K562 (cell line): ENCODE measurements around the gene ZNF296. TPM values are rescaled to one million over a fixed set of nuclear protein-coding genes. Genes with fewer than 3 reads are reported as not detected.

ENCODE experiments used
- FOSL1 ChIP-seq: fragments of 200-800 bp; sonication (Bioruptor generic); conservative IDR thresholded peaks from 2 replicates; pipeline ENCODE4 v1.6.1; 2016; ENCODE audit warnings: missing genetic modification characterization, missing compliant biosample characterization
- HIVEP1 ChIP-seq: fragments of 250-450 bp; sonication (Bioruptor Pico); IDR thresholded peaks from 2 replicates; pipeline ENCODE4 v1.4.0; 2020; ENCODE audit warnings: mild to moderate bottlenecking
- NFIX ChIP-seq: fragments of 250-450 bp; sonication (Bioruptor Pico); IDR thresholded peaks from 2 replicates; pipeline ENCODE4 v1.4.0; 2020; ENCODE audit warnings: low read depth, mild to moderate bottlenecking, moderate library complexity
- RAD51 ChIP-seq: fragments of 450-650 bp; IDR thresholded peaks from 2 replicates; pipeline ENCODE4 v1.7.1; 2016; ENCODE audit warnings: low read depth, mild to moderate bottlenecking, borderline replicate concordance
- RBFOX2 ChIP-seq: fragments of 200-400 bp; formaldehyde crosslinking; IDR thresholded peaks from 2 replicates; pipeline ENCODE4 v1.6.1; 2017; ENCODE audit warnings: low read depth, mild to moderate bottlenecking, low read length, moderate library complexity
- TEAD2 ChIP-seq: fragments of 450-650 bp; IDR thresholded peaks from 2 replicates; pipeline ENCODE4 v1.6.1; 2016; ENCODE audit warnings: missing genetic modification characterization, control low read depth, missing compliant biosample characterization
- ZKSCAN8 ChIP-seq: fragments of 200-800 bp; sonication (Bioruptor generic); IDR thresholded peaks from 2 replicates; pipeline ENCODE4 v1.6.1; 2016; ENCODE audit warnings: missing genetic modification characterization, missing compliant biosample characterization
- ZNF785 ChIP-seq: fragments of 250-450 bp; sonication (Bioruptor Pico); IDR thresholded peaks from 2 replicates; pipeline ENCODE4 v1.4.0; 2020; ENCODE audit warnings: mild to moderate bottlenecking
- polyA plus RNA-seq, 8 experiments: library from polyadenylated mRNA; depleted of rRNA in 4 of 8; stranded (reverse) in 5 of 8; unstranded in 3 of 8; fragments of >200 nt; fragmentation: Nextera tagmentation in 2 of 8; fragmentation: Illumina TruSeq in 1 of 8; extraction: Ambion mirVana in 2 of 8; extraction: Trizol in 1 of 8; gene quantifications; 2 replicates each; pipeline versions ENCODE4 v1.2.1 to v1.2.3, GENCODE V29; 2011 to 2014; ENCODE audit warnings: inconsistent platforms in 1 of 8, missing spikeins in 1 of 8
- total RNA-seq, 7 experiments: library from RNA; depleted of rRNA in 6 of 7; stranded (reverse); fragments of >200 nt in 6 of 7; fragmentation: Illumina TruSeq in 2 of 7; extraction: Trizol in 2 of 7; gene quantifications; 2 replicates each; pipeline versions ENCODE4 v1.2.1 to v1.2.3, GENCODE V29; 2011 to 2021; ENCODE audit warnings: low replicate concordance in 1 of 7
- TF ChIP-seq, protein P1 (sequence below): fragments of 250-450 bp; sonication (Bioruptor Pico); IDR thresholded peaks from 2 replicates; pipeline ENCODE4 v1.5.0; 2020; ENCODE audit warnings: mild to moderate bottlenecking
- TF ChIP-seq, protein P2 (sequence below): fragments of 450-650 bp; IDR thresholded peaks from 2 replicates; pipeline ENCODE4 v1.7.1; 2018; ENCODE audit warnings: mild to moderate bottlenecking, low read depth; ENCODE audit not compliant: partially characterized antibody
- TF ChIP-seq, protein P3 (sequence below): fragments of 250-450 bp; sonication (Bioruptor Pico); IDR thresholded peaks from 2 replicates; pipeline ENCODE4 v1.4.0; 2020; ENCODE audit warnings: mild to moderate bottlenecking, moderate library complexity, borderline replicate concordance
- TF ChIP-seq, protein P4 (sequence below): fragments of 450-650 bp; IDR thresholded peaks from 2 replicates; pipeline ENCODE4 v1.6.1; 2017; ENCODE audit warnings: mild to moderate bottlenecking, moderate library complexity
- TF ChIP-seq, protein P5 (sequence below): conservative IDR thresholded peaks from 2 replicates; pipeline ENCODE4 v1.6.1; 2011; ENCODE audit warnings: low read depth, mild to moderate bottlenecking, low read length; ENCODE audit not compliant: control insufficient read depth

Gene ZNF296
- total and polyA plus RNA-seq, 9 of the 15 experiments (the other 6 are each of a cell fraction or from before 2014, with no cell fraction given), result 0.03 to 8.8 (median 0.47) TPM; not detected in 1

DNA sequence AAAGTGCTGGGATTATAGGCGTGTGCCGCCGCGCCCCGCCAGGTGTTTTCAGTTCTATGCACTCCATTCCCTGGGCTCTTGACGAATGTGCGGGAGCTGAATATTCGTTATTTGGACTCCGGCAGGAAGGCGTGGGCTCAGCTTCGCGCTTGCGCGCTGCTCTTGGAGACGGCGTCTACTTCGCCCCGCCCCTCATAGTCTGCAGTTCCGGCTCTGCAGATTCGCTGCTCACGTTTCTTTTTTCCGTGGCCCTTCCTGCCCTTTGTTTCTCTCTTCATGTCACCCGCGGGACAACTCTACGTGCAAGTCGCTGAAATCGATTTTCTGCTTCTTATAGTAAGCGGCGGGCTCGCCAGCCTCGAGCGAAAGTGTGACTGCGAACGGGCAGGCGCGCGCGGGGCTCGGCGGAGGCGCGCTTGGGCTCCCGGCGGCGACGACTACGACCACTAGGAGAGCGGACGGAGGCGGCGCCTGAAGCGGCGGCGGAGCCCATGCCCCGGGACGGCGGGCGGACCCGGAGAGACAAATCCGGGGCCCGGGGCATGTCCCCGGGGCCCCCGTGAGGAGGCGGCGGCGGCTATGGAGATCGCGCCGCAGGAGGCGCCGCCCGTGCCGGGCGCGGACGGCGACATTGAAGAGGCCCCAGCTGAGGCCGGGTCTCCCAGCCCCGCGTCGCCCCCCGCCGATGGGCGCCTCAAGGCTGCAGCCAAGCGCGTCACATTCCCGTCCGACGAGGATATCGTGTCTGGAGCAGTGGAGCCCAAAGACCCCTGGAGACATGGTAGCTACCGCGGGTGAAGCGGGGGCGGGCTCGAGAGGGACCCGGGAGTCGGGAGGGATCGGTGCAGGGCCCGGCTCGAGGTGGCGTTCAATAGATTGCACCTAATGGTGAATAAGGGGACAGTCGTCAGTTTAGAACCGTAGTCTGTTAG lies 16.7 kb upstream of the ZNF296 start, which contains the start of gene PPP1R37 (continued):
- TF ChIP-seq, protein P1, sequence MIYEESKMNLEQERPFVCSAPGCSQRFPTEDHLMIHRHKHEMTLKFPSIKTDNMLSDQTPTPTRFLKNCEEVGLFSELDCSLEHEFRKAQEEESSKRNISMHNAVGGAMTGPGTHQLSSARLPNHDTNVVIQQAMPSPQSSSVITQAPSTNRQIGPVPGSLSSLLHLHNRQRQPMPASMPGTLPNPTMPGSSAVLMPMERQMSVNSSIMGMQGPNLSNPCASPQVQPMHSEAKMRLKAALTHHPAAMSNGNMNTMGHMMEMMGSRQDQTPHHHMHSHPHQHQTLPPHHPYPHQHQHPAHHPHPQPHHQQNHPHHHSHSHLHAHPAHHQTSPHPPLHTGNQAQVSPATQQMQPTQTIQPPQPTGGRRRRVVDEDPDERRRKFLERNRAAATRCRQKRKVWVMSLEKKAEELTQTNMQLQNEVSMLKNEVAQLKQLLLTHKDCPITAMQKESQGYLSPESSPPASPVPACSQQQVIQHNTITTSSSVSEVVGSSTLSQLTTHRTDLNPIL (CRISPR knock-in tag), result no peak
- TF ChIP-seq RAD51 (no peak), HIVEP1 (no peak), TEAD2 (tag) (no peak), RBFOX2 (peak; percentile 86), ZKSCAN8 (CRISPR knock-in tag) (no peak), NFIX (CRISPR knock-in tag) (no peak), FOSL1 (tag) (peak; percentile 38; the same call in 1 of the 2 replicates), ZNF785 (CRISPR knock-in tag) (no peak)
- TF ChIP-seq, protein P2, sequence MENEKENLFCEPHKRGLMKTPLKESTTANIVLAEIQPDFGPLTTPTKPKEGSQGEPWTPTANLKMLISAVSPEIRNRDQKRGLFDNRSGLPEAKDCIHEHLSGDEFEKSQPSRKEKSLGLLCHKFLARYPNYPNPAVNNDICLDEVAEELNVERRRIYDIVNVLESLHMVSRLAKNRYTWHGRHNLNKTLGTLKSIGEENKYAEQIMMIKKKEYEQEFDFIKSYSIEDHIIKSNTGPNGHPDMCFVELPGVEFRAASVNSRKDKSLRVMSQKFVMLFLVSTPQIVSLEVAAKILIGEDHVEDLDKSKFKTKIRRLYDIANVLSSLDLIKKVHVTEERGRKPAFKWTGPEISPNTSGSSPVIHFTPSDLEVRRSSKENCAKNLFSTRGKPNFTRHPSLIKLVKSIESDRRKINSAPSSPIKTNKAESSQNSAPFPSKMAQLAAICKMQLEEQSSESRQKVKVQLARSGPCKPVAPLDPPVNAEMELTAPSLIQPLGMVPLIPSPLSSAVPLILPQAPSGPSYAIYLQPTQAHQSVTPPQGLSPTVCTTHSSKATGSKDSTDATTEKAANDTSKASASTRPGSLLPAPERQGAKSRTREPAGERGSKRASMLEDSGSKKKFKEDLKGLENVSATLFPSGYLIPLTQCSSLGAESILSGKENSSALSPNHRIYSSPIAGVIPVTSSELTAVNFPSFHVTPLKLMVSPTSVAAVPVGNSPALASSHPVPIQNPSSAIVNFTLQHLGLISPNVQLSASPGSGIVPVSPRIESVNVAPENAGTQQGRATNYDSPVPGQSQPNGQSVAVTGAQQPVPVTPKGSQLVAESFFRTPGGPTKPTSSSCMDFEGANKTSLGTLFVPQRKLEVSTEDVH, result peak; percentile 93
- TF ChIP-seq, protein P3, sequence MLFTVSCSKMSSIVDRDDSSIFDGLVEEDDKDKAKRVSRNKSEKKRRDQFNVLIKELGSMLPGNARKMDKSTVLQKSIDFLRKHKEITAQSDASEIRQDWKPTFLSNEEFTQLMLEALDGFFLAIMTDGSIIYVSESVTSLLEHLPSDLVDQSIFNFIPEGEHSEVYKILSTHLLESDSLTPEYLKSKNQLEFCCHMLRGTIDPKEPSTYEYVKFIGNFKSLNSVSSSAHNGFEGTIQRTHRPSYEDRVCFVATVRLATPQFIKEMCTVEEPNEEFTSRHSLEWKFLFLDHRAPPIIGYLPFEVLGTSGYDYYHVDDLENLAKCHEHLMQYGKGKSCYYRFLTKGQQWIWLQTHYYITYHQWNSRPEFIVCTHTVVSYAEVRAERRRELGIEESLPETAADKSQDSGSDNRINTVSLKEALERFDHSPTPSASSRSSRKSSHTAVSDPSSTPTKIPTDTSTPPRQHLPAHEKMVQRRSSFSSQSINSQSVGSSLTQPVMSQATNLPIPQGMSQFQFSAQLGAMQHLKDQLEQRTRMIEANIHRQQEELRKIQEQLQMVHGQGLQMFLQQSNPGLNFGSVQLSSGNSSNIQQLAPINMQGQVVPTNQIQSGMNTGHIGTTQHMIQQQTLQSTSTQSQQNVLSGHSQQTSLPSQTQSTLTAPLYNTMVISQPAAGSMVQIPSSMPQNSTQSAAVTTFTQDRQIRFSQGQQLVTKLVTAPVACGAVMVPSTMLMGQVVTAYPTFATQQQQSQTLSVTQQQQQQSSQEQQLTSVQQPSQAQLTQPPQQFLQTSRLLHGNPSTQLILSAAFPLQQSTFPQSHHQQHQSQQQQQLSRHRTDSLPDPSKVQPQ (CRISPR knock-in tag), result no peak
- TF ChIP-seq, protein P4, sequence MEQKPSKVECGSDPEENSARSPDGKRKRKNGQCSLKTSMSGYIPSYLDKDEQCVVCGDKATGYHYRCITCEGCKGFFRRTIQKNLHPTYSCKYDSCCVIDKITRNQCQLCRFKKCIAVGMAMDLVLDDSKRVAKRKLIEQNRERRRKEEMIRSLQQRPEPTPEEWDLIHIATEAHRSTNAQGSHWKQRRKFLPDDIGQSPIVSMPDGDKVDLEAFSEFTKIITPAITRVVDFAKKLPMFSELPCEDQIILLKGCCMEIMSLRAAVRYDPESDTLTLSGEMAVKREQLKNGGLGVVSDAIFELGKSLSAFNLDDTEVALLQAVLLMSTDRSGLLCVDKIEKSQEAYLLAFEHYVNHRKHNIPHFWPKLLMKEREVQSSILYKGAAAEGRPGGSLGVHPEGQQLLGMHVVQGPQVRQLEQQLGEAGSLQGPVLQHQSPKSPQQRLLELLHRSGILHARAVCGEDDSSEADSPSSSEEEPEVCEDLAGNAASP, result no peak
- TF ChIP-seq, protein P5, sequence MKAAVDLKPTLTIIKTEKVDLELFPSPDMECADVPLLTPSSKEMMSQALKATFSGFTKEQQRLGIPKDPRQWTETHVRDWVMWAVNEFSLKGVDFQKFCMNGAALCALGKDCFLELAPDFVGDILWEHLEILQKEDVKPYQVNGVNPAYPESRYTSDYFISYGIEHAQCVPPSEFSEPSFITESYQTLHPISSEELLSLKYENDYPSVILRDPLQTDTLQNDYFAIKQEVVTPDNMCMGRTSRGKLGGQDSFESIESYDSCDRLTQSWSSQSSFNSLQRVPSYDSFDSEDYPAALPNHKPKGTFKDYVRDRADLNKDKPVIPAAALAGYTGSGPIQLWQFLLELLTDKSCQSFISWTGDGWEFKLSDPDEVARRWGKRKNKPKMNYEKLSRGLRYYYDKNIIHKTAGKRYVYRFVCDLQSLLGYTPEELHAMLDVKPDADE, result no peak; the same call in 1 of the 2 replicates
